M059J (cell line): ENCODE measurements around the gene ZNF214. TPM values are rescaled to one million over a fixed set of nuclear protein-coding genes. Genes with fewer than 3 reads are reported as not detected.

Source experiments
- DNase-seq: peaks from one replicate; pipeline ENCODE4 v3.0.0-alpha.2; 2012; ENCODE audit warnings: low read depth
- total RNA-seq: library from RNA; depleted of rRNA; stranded (reverse); fragments of >200 nt; shearing (Covaris generic); gene quantifications from 2 replicates; pipeline ENCODE4 v1.2.3, GENCODE V29; 2014; rRNA removed

The ZNF214 gene
- 1.4 and 6.2 TPM in 2 replicates for total RNA-seq

DNA sequence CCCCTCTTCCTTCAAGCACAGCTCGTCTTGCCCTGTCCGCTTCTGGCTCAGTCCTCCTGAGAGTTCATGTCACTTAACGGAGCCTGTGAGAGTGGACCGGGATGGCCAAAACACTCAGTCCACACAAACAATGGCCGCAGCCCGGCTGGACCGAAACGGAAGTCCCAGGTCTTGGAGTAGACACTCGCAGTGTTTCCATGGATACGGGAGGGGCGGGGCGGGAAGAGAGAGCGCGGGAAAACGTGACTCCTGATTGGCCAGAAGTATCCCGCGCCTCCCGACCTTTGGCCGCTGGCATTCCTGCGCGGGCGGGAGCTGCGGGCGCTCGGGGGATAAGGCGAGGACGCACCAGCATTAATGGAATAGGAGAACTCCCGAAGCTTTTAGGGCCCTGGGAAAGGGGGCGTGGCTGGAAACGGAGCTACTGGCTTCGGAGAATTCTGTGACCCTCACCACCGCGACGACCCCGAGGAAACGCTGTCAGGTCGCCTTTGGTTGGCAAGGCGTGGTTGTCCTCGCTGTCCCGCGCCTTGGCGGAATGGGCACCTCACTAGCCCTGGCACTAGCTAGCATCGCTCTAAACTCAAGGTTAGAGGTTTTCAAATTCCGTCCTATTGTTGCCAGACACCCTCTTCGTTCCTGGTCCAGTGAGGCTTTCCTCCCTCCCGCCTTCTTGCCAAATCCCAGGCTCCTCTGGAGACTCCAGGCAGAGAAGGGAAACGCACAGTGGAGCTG is at the start of gene ZNF214, which contains the start of gene NLRP14:
TSS of gene ZNF214 (minus strand) at position 164 of the 735 bp plus-strand sequence. CDS start 17,511 bp downstream, outside the sequence.
TSS of gene NLRP14 (plus strand) at position 297 of the 735 bp plus-strand sequence. CDS start 18,108 bp downstream, outside the sequence.
- peak; percentile 95 for DNase-seq

DNA sequence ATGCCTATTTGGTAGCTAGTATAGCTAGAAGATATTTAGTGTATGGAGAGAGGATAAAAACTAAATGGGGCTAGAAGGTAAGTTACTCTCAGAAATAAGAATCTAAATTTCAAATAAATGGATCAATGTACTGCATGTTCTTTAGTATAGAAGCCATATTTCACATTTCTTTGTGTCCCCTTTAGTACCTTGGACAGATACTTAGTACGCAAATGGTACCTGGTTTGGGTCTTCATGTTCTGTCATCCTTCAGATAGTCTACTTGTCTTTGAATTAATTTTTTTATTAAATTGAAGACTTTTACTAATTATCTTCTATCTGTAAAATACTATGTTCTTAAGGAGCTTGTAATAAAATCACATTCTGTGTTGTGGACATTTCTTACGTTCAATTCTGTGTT is 42.4 kb upstream of the ZNF214 start:
- no peak for DNase-seq

DNA sequence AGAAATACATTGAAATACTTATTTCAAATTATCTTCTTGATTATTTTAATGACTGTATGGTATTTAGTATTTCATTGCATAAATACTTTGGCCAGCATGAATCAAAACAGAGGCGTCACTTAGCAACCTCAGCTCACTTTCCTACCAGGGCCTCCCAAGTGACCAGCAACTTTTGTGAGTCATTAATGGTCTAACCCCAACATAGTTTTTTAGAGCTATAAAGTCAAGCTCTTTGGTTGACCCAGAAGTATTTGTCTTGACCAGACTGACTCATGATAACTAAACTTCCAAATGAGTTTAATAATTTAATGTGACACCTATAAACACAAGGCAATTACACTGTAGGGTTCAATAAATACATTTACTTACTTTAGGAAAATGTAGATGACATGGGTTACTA is 40.7 kb upstream of the ZNF214 start:
- DNase-seq = peak; percentile 79

DNA sequence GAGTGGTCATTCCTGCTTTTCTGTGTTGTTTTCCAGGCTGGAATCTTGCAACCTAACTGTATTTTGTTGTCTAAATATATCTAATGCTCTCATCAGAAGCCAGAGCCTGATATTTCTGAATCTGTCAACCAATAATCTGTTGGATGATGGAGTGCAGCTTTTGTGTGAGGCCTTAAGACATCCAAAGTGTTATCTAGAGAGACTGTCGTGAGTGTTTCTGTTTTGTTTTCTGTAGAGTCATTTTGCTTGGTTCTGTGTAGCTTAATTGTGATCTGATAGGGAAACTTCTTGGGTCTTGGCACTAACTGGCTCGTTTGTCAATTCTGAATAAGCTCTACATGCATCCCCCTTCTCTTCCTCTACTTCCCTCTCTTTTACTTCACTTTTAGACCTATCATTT is 37.5 kb upstream of the ZNF214 start:
- no peak for DNase-seq

DNA sequence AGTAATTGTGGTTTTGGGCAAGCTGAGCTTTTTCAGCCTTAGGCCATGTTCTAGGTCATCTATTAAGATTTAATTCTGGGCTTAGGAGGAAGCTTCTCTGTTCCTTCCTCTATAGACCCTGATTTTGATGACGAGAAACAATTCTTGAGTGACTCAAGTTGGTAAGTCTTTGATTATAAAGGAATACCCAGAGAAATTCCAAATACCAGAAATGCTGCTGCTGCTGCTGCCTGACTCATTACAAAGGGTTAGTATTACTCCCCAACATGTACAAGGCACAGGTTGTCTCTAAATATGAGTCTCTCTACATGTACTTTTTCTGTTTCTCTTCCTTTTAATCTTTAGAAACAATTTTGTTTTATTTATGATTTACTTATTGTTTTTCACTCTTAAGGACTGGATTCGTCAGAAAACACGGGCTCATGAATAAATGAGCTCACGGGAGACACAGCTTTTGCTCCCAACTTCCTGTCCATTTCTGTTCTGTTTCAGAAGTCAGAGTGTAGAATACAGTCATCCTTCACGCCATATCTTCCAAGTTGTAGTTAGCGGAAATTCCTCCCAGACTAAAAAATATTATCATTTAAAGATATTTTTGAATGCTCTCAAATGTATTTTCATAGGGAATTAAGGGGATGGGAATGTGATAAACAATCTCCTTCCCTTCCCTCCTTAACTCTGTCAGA is 36.8 kb upstream of the ZNF214 start:
- peak; percentile 9 for DNase-seq

DNA sequence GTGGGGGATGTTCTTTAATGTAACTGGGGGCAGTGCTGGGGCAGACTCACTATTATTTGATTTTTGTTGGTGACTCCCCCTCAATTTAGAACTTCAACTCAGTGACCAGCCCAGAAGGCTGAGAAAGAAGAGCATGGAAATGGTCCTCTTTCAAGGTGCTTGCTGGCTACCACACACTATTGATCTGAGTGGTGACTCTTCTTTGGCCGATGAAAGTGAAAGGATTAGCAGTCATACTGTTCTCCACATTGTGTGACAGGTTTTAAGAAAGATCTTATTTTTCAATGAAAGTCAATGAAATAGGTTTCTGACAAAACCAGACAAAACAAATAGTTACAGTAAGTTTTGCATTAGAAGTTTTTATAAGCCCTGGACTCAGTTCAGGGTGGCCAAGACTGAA is 30.0 kb upstream of the ZNF214 start:
- no peak for DNase-seq

DNA sequence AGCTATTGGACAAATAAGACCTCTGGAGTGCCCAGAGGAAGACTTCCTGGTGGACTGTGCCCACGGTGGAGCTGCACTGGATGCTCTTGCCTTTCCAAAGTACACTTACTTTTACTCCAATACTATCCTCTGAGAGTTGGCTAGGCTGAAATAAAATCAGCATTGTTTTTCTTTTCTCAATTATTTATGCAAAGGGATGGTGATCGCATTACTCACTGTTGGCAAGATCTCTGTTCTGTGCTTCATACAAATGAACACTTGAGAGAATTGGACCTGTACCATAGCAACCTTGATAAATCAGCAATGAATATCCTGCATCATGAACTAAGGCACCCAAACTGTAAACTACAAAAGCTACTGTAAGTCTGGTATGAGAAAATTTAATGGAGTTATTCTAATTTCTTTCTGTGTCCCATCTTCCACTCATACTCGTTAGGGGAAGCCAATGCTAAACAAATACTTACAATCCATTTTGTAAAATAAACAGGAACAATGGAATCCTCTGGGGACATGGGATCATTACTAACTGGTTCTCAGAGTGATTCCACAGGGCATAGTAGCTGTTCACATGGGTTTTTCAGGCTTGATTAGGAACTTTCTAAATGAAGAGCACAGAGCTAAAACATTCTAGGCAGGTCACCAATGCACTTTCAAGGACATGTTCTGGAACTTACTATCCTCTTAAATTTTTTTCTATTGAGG is 26.5 kb upstream of the ZNF214 start:
- DNase-seq = peak; percentile 61

DNA sequence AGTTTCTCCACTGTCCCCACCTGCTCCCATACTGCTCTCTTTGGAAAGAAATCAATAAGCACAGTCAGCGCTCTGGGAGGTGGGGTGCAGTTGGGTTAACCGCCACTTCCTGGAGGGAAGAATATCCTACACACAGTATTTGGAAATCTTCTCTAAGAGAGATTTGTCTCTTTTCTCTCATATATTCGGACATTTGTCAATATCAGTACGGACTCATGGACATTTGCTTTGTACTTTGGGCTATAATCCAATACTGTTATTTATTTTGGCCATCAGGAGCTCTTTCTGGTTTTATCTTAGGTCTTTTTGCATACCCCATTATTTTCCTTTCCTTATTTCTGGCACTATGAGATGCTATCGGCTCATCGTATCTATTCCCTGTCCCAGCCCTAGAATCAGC is 13.9 kb upstream of the ZNF214 start:
- DNase-seq = no peak

DNA sequence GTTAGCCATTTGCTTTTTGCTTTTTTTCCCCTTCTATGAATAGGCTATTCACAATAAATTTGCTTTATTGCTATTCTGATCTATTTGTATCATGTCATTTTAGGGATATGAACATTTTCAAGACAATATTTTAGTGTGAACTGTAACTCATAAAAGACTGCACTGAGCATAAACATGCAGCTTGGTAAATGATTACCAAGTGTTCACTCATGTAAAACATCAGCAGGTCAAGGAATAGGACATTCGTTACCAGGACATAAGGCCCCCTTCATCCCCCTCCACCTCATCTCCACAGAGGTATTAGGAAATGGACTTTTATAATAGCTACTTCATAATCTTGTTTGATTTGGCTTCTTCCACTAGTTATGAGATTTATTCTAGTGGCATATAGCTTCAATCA is 12.5 kb upstream of the ZNF214 start:
- DNase-seq = no peak

DNA sequence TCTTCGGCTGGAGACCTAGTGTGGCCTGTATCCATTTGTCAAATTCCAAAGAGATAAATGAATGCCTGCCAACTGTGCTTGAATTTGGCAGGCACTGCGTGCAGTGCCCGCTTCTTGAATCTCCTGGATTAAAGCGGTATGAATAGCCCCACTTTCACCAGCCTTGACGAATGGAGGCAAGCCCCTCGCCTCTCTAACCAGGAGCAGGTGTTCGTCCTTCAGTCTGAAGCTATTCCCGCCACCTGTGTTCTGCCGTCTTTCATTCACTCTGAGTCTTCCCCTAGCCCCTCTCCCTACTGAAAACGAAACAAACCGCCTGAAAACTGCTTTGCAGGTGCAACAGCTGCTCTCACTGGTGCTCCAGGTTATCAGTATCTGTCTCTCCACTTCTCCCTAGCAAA is 11.3 kb upstream of the ZNF214 start:
- no peak for DNase-seq

DNA sequence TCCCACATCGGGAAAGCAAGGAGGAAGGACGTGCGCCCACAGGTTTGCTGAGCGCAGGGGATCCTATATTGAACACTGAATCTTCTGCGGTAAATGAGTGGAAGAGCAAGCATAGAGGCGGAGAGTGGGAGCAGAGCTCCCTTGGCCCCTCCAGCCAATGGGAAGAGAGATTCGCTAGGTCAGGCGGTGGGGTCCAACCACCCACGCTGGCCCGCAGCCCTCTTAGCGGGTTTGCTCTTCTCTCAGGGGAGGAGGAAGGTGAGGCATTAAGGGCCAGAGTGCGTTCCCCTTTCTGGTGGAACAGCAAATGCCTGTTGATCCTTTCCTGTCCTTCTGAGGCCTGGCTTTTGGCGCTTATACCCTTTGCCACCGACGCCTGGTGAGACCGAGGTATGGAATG is 10.7 kb upstream of the ZNF214 start:
- DNase-seq = no peak

DNA sequence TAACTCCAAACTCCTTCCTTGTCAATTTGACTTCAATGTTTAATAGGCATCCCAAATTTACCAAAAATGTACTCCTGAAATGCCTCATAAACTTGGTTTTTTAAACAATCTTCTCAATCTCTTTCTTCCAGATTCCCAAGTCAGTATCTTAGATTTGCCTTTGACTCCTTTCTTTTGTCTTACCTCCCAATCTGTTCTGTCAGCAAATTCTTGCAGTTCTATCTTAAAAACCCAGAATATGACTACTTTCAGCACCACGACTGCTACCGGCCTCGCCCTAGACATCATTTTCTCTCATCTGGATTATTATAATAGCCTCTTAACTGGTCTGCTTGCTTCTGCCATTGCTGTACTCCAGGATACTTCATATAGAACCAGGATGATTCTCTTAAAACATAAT is 8.0 kb upstream of the ZNF214 start:
- no peak for DNase-seq

DNA sequence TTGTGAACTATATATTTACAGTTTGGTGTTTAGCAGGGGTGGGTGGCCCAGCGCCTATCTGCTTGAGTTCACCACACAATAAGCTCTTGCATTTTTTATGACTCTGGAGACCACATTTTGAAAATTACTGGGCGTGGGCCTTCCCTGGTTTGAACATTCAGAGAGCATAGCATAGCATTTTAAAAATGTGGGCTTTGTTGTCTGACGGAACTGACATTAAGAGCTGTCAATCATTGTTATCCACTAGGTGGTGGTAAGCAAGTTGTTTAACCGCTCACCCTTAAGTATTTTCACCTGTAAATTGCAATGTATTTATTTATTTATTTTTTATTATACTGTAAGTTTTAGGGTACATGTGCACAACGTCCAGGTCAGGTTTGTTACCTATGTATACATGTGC is 1.2 kb upstream of the ZNF214 start:
- no peak for DNase-seq

DNA sequence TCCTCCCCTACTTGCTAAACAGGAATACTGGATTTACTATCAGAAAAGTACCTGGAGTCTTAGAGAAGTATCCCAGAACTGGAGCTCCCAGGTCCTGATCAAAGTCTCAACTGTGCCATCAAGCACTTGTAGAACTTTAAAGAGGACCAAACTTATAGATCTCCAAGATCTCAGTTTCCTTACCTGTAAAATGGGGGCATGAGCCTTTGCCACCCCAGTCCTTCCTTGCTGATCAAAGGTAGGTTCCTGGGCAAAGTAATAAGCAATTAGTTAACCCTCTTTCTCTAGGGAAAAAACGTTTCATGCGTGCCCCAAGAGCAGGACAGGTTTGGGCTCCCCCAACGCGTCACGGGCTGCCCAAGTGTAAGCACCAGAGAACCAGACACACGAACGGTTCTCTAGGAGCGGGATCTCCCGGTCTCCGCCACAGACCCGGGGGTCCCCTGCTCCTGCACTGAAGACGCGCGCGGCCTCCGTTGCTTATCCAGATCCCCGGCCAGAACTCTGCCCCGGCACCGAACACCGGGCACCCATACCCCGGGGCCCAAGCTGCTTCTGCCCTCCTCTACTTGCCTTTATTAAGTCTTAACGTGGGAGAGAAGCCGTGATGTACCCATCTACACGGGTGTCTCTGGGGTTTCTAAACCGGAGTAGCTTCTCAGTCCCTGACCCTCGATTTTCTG is 505 bp downstream of the ZNF214 start:
- DNase-seq = peak; percentile 46

DNA sequence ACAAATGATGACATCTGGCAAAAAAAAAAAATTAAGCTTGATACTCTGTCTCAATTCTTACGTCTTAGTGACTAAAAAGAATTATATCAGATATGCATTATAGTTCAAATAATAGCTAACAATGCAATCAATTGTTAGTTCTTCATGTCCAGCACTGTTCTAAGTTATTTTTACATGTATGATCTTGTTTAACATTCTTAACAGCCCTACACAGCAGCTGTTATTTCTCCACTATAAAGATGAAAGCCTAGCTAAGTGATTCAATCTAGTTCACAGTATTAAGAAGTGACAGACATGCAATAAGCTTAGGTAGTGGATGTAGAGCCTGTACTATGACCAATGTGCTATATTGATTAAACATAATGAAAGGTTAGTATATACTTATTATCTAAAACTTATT is 4.1 kb downstream of the ZNF214 start:
- DNase-seq = no peak

DNA sequence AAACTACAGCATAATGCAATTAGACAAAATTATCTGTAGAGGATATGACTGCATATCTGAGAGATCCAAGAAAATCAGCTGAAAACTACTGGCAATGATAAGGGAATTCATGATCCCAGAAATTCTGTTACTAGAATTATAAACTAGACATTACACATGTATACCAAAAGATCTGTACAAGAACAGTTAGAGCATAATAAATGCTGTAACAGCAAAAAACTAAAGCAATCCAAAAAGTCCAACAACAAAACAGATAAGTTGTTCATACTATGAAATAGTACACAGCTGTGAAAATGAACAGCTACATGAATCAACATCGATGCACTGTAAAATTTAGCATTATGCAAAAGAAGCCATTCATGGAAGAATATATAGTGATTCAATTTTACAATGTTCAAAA is 6.0 kb downstream of the ZNF214 start:
- no peak for DNase-seq

DNA sequence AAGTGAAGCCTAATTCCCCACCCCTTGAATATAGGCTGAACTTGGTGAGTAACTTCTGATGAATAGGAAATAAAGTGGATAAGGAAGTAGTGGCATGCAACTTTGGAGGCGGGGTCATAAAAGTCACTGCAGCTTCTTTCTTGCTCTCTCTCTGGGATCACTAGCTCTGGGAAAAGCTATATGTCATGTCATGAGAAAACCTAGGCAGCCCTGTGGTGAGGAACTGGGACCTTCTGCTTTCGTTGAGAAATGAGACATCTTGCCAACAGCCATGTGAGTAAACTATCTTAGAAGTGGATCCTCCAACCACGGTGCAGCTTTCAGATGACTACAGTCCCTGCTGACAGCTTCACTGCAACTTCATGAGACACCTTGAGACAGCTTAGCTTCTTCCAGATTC is 15.7 kb downstream of the ZNF214 start:
- DNase-seq = peak; percentile 34

DNA sequence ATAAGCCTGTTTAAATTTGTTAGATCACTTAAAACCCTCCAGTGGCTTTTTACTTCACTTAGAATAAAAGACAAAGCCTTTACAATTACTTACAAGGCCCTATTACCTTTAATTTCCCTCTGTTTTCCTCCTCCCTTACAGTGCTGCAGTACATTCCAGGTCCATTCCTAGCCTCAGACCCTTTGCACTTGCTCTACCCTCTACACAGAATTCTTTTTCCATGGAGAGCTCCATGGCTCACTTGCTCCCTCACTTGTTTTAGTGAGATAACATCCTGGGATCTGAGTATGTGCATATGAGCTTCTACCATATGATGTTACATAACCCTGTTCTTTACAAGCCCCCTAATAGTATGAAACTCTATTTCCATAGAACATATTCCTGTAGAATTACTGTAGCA is 24.4 kb downstream of the ZNF214 start:
- DNase-seq = no peak

DNA sequence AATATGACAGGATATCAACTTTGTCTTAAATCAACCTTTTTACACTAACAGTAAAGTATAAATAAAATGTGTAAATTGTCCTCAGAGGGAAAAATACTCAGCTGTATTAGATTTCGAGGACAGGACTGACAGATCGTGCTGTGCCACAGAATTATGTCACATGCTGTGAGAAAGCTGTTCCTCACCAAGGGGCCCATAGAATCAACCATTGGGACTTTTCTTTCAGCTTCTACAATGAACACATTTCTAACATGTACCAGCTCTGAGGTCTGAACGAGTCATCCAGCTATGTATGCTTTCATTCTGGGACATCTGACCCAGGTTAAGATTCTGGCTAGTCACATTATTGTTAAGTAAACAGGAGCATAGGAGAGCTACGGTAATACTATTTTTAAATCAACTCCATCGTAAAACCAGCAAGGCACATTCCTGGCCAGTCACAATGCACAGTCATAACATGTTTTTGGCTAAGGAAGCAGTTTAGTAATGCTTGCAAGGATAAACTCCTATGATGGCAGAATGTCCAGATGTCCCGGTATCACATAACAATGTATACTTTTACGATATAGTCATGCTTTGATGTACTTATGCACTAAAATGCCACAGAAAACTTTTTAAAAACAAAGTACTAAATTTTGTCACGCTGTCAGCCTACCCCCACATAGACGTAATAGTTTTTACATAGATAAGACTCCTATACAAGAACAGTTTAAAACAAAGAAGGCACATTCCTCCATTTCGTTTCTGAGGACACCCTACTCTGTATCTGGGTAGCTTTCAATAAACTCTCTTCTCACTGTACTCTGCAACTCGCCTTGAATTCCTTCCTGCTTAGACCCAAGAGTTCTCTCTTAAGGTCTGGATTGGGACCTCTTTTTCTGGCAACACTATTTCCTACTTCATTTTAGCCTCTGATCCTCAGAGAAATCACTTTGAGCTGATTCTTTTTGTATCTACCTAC is 27.4 kb downstream of the ZNF214 start:
- DNase-seq = peak; percentile 74

DNA sequence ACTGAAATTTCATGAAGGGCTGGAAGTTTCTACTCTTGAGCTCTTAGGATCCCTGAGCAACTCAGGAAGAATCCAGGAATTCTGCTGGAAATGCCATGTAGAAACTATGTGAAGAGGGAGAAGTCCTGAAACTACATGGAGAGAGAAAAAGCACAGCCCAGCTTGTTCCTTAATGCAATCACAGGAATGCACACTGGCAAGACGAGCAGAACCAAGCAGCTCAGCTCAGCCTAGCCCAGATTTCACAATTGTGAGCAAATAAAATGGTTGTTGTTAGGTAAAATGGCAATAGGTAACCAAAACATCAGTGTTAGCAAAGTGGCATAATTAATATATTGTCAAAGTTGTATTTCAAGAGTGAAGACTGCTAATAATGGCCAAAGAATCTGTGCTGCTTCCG is 28.1 kb downstream of the ZNF214 start:
- DNase-seq = no peak

DNA sequence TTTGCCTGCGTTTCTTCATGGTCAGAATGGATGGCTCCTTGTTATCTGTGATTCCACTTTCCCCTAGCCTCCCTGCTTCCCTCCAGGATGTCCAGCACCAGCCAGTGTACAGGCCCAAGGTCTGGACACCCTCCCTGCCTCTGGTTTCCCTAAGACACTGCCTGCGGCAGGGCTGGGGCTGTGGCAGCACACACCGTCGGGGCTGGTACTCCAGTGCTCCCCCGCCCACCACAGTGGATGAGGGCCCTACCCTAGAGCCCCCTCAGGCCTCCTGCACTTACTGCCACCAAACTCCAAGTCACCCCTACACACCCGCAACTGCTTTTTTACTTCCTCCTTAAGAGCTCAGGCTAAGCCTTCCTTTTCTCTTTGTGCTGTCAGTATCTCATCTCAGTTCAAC is 28.9 kb downstream of the ZNF214 start:
- DNase-seq = no peak
